GM18507 (cell line): ENCODE measurements around the gene SPIRE1.

Source experiments
- DNase-seq: peaks from one replicate; pipeline ENCODE4 v3.0.0; 2011; ENCODE audit warnings: low read depth; ENCODE audit not compliant: insufficient read length; ENCODE audit errors: extremely low spot score
- FAIRE-seq: peaks from 2 replicates; lab custom pipeline; 2011; peaks lifted over from hg19 to GRCh38; lab: Jason Lieb, UNC

Gene SPIRE1

GRCh38 chr18:12405066-12405465 is 252.8 kb downstream of the SPIRE1 start:
- FAIRE-seq (no peak), DNase-seq (no peak)

GRCh38 chr18:12403601-12404506 is 254.1 kb downstream of the SPIRE1 start:
- no peak for FAIRE-seq
- DNase-seq, result no peak

GRCh38 chr18:12401881-12402280 is 256.0 kb downstream of the SPIRE1 start:
- FAIRE-seq (no peak), DNase-seq (no peak)

- FAIRE-seq (no peak), DNase-seq (no peak)
Observed at GRCh38 chr18:12399231-12399630, 258.7 kb downstream of the SPIRE1 start.

- DNase-seq (no peak), FAIRE-seq (no peak)
Observed at GRCh38 chr18:12398625-12399024, 259.3 kb downstream of the SPIRE1 start.

GRCh38 chr18:12397793-12398192 is 260.1 kb downstream of the SPIRE1 start:
- no peak for FAIRE-seq
- no peak for DNase-seq

- FAIRE-seq (no peak), DNase-seq (no peak)
Observed at GRCh38 chr18:12397254-12397653, 260.7 kb downstream of the SPIRE1 start.
